ENCODE measurements around the gene LRRC8C.

The LRRC8C gene

DNA sequence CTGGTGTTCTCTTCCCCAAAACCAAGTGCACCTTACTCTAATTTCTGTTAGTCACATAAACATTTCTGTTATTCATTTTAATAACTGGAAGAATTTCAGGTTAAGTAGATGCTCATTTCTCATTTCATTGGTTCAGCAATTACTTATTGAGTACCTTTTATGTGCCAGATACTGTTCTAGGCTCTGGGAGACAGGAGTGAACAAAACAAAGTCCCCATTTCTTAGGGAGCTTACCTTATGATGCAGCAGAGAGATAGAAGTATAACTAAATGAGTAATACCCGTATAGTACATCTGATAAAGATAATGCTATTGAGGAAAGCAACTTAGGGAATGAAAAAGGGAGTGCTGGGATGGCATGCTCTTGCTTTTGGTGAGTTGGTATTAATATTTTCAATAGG is 33.7 kb downstream of the LRRC8C start:
- TF ChIP-seq CTCF (IDR thresholded peaks at IDR 0.05; ENCODE audit: low read depth, low read length, poor library complexity, severe bottlenecking) (no peak), EZH2phosphoT487 (IDR thresholded peaks at IDR 0.05; ENCODE audit: borderline replicate concordance, low read length) (no peak)
- Histone ChIP-seq H3K36me3 (ENCODE audit: control insufficient read depth, low read length) (no peaks in the 10 kb centered on the region), H3K27me3 (ENCODE audit: control insufficient read depth, low read length) (no peaks in the 10 kb centered on the region; the same call in none of the 2 replicates), H3K4me1 (ENCODE audit: control insufficient read depth, low read length) (peaks cover 6% of the 10 kb centered on the region), H3F3A (ENCODE audit: control insufficient read depth, insufficient read depth) (no peaks in the 10 kb centered on the region), H4K20me1 (ENCODE audit: control insufficient read depth, insufficient read depth, low read depth, low read length) (no peaks in the 10 kb centered on the region), H3K79me2 (ENCODE audit: control insufficient read depth, low read length) (no peaks in the 10 kb centered on the region), H3K4me2 (ENCODE audit: low read length) (no peak overlapping the region), H3K27ac (ENCODE audit: low read depth, low read length) (no peak overlapping the region), H3K9me2 (replicated peaks; ENCODE audit: control insufficient read depth, low read length) (no peaks in the 10 kb centered on the region), H3K9me3 (ENCODE audit: control insufficient read depth, insufficient read depth, low read length) (no peaks in the 10 kb centered on the region), H3K4me3 (ENCODE audit: low read length) (no peak overlapping the region)

- no peaks in the 10 kb centered on the region for H3K9me2 ChIP-seq (replicated peaks; ENCODE audit: control insufficient read depth, low read length)
- no peak for TF ChIP-seq EZH2phosphoT487 (IDR thresholded peaks at IDR 0.05; ENCODE audit: borderline replicate concordance, low read length)
- no peak for TF ChIP-seq CTCF (IDR thresholded peaks at IDR 0.05; ENCODE audit: low read depth, low read length, poor library complexity, severe bottlenecking)
- no peaks in the 10 kb centered on the region for H4K20me1 ChIP-seq (ENCODE audit: control insufficient read depth, insufficient read depth, low read depth, low read length)
- H3K27me3 ChIP-seq (ENCODE audit: control insufficient read depth, low read length), result no peaks in the 10 kb centered on the region; the same call in none of the 2 replicates
- peaks cover 5% of the 10 kb centered on the region for H3K4me1 ChIP-seq (ENCODE audit: control insufficient read depth, low read length)
- no peaks in the 10 kb centered on the region for H3K79me2 ChIP-seq (ENCODE audit: control insufficient read depth, low read length)
- H3F3A ChIP-seq (ENCODE audit: control insufficient read depth, insufficient read depth), result no peaks in the 10 kb centered on the region
- no peak overlapping the region for H3K4me2 ChIP-seq (ENCODE audit: low read length)
- H3K36me3 ChIP-seq (ENCODE audit: control insufficient read depth, low read length), result no peaks in the 10 kb centered on the region
- no peak overlapping the region for H3K27ac ChIP-seq (ENCODE audit: low read depth, low read length)
- no peaks in the 10 kb centered on the region for H3K9me3 ChIP-seq (ENCODE audit: control insufficient read depth, insufficient read depth, low read length)
- no peak overlapping the region for H3K4me3 ChIP-seq (ENCODE audit: low read length)
Measured at GRCh38 chr1:89667691-89668090, 34.8 kb downstream of the LRRC8C start.

DNA sequence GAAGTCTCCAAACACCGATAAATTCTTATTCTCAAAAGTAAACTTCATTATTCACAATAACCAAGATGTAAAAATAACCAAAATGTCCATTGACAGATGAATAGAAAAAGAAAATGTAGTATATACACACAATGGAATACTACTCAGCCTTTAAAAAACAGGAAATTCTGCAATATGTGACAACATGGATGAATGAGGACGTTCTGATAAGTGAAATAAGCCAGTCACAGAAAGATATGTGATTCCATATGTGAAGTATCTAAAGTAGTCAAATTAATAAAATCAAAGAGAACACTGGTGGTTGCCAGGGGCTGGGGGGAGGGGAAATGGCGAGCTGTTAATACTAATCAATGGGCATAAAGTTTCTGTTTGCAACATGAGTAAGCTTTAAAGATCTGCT is 36.0 kb downstream of the LRRC8C start:
- no peaks in the 10 kb centered on the region for H4K20me1 ChIP-seq (ENCODE audit: control insufficient read depth, insufficient read depth, low read depth, low read length)
- H3K27ac ChIP-seq (ENCODE audit: low read depth, low read length), result no peak overlapping the region
- H3K4me2 ChIP-seq (ENCODE audit: low read length), result no peak overlapping the region
- H3K36me3 ChIP-seq (ENCODE audit: control insufficient read depth, low read length), result no peaks in the 10 kb centered on the region
- H3K79me2 ChIP-seq (ENCODE audit: control insufficient read depth, low read length), result no peaks in the 10 kb centered on the region
- H3K4me3 ChIP-seq (ENCODE audit: low read length), result no peak overlapping the region
- H3K27me3 ChIP-seq (ENCODE audit: control insufficient read depth, low read length), result no peaks in the 10 kb centered on the region; the same call in none of the 2 replicates
- TF ChIP-seq EZH2phosphoT487 (IDR thresholded peaks at IDR 0.05; ENCODE audit: borderline replicate concordance, low read length) (no peak), CTCF (IDR thresholded peaks at IDR 0.05; ENCODE audit: low read depth, low read length, poor library complexity, severe bottlenecking) (no peak)
- no peaks in the 10 kb centered on the region for H3K9me3 ChIP-seq (ENCODE audit: control insufficient read depth, insufficient read depth, low read length)
- H3K4me1 ChIP-seq (ENCODE audit: control insufficient read depth, low read length), result peaks cover 5% of the 10 kb centered on the region
- no peaks in the 10 kb centered on the region for H3K9me2 ChIP-seq (replicated peaks; ENCODE audit: control insufficient read depth, low read length)
- H3F3A ChIP-seq (ENCODE audit: control insufficient read depth, insufficient read depth), result no peaks in the 10 kb centered on the region

Data from DOHH2 (cell line).